Aorta (tissue), 5 donors: ENCODE measurements around the gene NPHP4. TPM values are rescaled to one million over a fixed set of nuclear protein-coding genes. Genes with fewer than 3 reads are reported as not detected.

Experiments used
- ATAC-seq: fragments of 200-7000 bp; cut with Tn5 transposase; one replicate; pipeline ENCODE4 v1.9.1; 2022; ENCODE audit warnings: moderate library complexity; ENCODE audit not compliant: low FRiP score
- DNase-seq, 2 donors: peaks; one replicate each; pipeline ENCODE4 v3.0.0-alpha.2; 2020
- H3K27ac ChIP-seq, 2 donors: one replicate each; pipeline ENCODE4 v1.5.1; 2013; ENCODE audit warnings: low read length in 2 of 2, mild to moderate bottlenecking in 2 of 2, moderate library complexity in 2 of 2, control low read depth in 1 of 2, inconsistent platforms in 1 of 2, low read depth in 1 of 2
- H3K27me3 ChIP-seq, 2 donors: one replicate each; pipeline ENCODE4 v1.6.1; 2013; ENCODE audit warnings: control low read depth in 1 of 2, low read length in 1 of 2, mild to moderate bottlenecking in 1 of 2, moderate library complexity in 1 of 2; ENCODE audit not compliant: insufficient read depth in 2 of 2, control insufficient read depth in 1 of 2
- H3K36me3 ChIP-seq, 2 donors: one replicate each; pipeline ENCODE4 v1.6.1; 2013; ENCODE audit warnings: control low read depth in 1 of 2, low read length in 1 of 2, mild to moderate bottlenecking in 1 of 2; ENCODE audit not compliant: insufficient read depth in 2 of 2, control insufficient read depth in 1 of 2
- H3K4me1 ChIP-seq, 2 donors: one replicate each; pipeline ENCODE4 v1.6.1; 2013; ENCODE audit warnings: low read length in 2 of 2, control low read depth in 1 of 2, mild to moderate bottlenecking in 1 of 2, moderate library complexity in 1 of 2; ENCODE audit not compliant: insufficient read depth in 2 of 2, control insufficient read depth in 1 of 2
- H3K4me3 ChIP-seq, 2 donors: one replicate each; pipeline ENCODE4 v1.5.1; 2013; ENCODE audit warnings: low read length in 2 of 2, control low read depth in 1 of 2, mild to moderate bottlenecking in 1 of 2
- H3K9me3 ChIP-seq: one replicate; pipeline ENCODE4 v1.6.1; 2013; ENCODE audit warnings: mild to moderate bottlenecking, low read length; ENCODE audit not compliant: control insufficient read depth
- WGBS, 2 donors: extraction: QIAGEN DNeasy Blood & Tissue Kit; methylation state at CpG; one replicate each; pipeline ENCODE4 v1.1.7; 2013; 5-methylcytosine and 5-hydroxymethylcytosine counted together
- intact Hi-C, 2 donors: fragments of 100-400 bp; cut with DNase I; formaldehyde crosslinking; loops; one replicate each; pipeline versions ENCODE4 v1.14.2 to v1.15.0; 2022
- polyA plus RNA-seq, 2 donors: library from polyadenylated mRNA; stranded (reverse); fragments of 200-250 nt; gene quantifications; one replicate each; pipeline ENCODE4 v1.2.3, GENCODE V29; 2013
- total RNA-seq, 2 donors: library from RNA; stranded (reverse); fragmentation: NEBNext Ultra II Directional; extraction: Animal tissue kit (Norgen Biotek cat#: 25700); gene quantifications; one replicate each; pipeline ENCODE4 v1.2.1, GENCODE V29; 2021
- donor health status: healthy with polysubstance abuse.
- donor health status: Bipolar disorder and iron deficiency.
- donor health status: DM: no; HTN: no; CAD: no.
- donor health status: DM: no; HTN: no; CAD: no.
- donor health status: DM: yes; HTN: yes; CAD: no.

The NPHP4 gene
- total and polyA plus RNA-seq, 4 donors, result 2.4 to 15.1 (median 6.3) TPM

DNA sequence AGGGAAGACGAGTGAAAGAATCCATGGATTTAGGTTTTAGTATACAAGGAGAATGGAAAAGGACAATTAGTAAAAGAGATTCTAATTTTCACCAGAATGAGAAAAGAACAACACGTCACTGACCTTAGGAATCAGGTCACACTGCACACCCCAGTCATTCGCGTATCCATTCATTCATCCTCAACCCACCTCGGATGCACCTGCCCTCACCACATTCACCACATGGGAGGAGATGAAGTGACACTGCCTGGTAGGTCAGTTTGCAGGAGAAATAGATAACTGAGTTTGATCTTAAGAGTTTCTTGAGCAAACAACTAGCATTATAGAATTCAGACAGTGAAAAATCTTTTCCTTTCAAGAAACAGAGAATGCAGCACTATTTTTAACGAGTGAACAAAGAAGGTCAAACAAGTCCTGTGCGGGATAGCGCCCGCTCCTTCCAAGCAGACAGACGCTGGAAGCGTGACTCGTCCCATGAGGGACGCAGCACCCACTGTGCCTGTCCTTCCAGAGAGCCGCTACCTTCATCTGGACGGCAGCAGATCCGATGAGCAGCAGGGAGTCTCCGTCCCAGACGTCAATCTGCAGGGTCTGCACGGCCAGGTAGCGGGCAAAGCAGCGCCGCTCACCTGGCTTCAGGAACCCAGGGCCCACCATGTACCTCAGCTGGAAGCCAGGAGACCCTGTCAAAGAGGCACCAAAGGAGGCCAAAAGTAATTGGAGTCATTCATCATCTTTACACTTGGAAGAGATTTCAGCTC is 101.7 kb downstream of the NPHP4 start:
- Histone ChIP-seq H3K27me3 (no peaks in the 10 kb centered on the region), H3K4me3 (no peak overlapping the region), H3K27ac (no peak overlapping the region), H3K4me1 (no peaks in the 10 kb centered on the region), H3K36me3 (no peaks in the 10 kb centered on the region), H3K9me3 (no peaks in the 10 kb centered on the region)
- DNase-seq, result no peak
- WGBS, 2 donors, result 92 to 95% methylated on average over 22 of the region's 22 CpGs
- intact Hi-C loops, result no loop called here
- no peak for ATAC-seq

DNA sequence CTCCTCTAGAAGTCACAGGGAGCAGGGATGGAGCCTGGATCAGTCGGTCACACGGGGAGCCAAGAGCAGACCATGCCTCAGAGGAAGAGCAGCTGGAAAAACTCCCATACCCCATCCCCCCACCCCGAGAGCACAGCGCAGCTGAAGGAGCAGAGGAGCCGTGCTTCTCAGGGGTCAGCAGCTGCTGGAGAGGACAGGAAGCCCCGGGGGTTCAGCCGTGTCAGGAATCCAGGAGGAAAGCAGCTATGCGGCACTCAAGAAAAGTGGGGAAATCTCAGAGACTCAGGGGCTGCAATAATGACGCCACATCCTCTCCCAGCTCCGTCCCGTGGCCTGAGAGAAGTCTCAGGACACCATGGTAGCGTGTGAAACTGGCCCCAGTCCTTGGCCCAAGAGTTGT is 102.3 kb downstream of the NPHP4 start:
- no peaks in the 10 kb centered on the region for H3K36me3 ChIP-seq
- no peak overlapping the region for H3K4me3 ChIP-seq
- intact Hi-C loops, result no loop called here
- ATAC-seq (no peak), DNase-seq (no peak)
- no peaks in the 10 kb centered on the region for H3K9me3 ChIP-seq
- no peaks in the 10 kb centered on the region for H3K27me3 ChIP-seq
- H3K27ac ChIP-seq, result no peak overlapping the region
- 84% methylated on average over 12 of the region's 12 CpGs for WGBS, 2 donors
- H3K4me1 ChIP-seq, result no peaks in the 10 kb centered on the region

DNA sequence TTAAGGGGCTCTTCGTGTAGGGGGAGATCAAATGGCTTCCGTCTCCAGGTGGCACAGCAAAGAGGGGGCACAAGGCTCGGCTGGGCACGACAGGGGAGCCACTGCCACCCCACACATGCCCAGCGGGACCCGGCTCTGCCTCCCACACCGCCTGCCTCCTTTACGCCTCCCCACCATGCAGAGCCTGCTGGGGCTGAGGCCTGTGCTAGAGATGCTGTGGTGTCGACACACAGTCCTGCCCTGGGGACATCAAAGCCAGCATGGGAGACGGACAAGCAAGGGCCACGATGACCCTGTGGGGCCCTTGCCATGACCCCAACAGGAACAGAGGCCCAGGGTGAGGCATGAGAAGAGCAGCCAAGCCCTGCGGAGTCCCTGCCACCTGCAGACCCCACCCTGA is 102.8 kb downstream of the NPHP4 start:
- H3K36me3 ChIP-seq, result no peaks in the 10 kb centered on the region
- no peaks in the 10 kb centered on the region for H3K4me1 ChIP-seq
- ATAC-seq (no peak), DNase-seq (no peak)
- no peaks in the 10 kb centered on the region for H3K9me3 ChIP-seq
- H3K27ac ChIP-seq, result no peak overlapping the region
- no peaks in the 10 kb centered on the region for H3K27me3 ChIP-seq
- no peak overlapping the region for H3K4me3 ChIP-seq
- WGBS, 2 donors, result 94 to 95% methylated on average over 12 of the region's 12 CpGs
- intact Hi-C loops, result no loop called here

DNA sequence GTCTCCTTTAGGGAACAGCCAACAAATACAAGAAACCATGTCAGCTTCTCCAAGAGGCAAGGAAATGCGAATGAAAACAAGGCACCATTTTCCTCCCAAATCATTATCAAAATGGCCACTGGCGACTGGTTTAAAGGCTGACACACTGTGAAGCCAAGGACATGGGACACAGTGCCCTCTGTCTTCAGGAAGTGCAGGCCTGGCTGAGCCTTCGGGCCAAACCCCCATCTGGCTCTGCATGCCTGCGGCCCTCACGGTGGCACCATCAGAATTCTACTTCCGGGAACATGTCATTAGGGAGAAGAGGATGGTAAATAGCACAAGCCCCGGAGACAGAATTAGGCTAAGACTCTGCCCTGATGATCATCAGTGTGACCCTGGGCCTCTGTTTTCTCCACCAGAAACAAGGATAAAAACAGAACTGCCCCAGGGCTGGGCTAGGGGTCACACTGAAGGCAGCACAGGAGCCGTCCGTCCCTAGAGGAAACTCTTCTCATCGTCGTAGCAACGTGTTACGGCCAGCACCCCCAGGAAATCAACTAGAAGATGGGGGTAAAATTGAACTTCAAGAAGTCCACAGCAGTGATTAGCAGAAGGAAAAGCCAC is 103.5 kb downstream of the NPHP4 start:
- Histone ChIP-seq H3K9me3 (no peaks in the 10 kb centered on the region), H3K4me1 (no peaks in the 10 kb centered on the region), H3K27me3 (no peaks in the 10 kb centered on the region), H3K4me3 (no peak overlapping the region), H3K36me3 (no peaks in the 10 kb centered on the region), H3K27ac (no peak overlapping the region)
- 87 to 88% methylated on average over 13 of the region's 13 CpGs for WGBS, 2 donors
- intact Hi-C loops, result no loop called here
- ATAC-seq (no peak), DNase-seq (no peak)

DNA sequence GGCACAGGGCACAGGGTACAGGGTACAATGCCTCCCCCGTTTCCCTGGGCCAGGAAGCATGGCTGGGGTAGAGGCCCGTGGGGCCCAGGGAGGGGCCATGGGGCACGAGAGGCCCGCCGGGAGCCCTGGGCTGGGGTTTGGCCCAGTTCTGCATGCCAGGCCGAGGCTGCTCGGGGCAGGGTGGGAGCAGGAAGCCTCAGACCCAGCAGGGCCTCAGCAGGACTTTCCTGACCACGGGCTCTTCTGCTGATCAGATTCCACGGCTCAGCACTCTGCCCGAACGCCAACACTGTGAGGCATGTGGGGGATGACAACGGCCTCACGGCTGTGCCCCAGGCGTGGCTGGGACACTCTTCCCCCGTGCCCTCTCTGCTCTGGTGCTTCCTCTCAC is 104.3 kb downstream of the NPHP4 start:
- WGBS, 2 donors, result 90 to 91% methylated on average over 15 of the region's 15 CpGs
- DNase-seq, result no peak
- Histone ChIP-seq H3K4me3 (no peak overlapping the region), H3K9me3 (no peaks in the 10 kb centered on the region), H3K27ac (no peak overlapping the region), H3K4me1 (no peaks in the 10 kb centered on the region), H3K36me3 (no peaks in the 10 kb centered on the region), H3K27me3 (no peaks in the 10 kb centered on the region)
- ATAC-seq, result no peak
- intact Hi-C loops, result no loop called here

DNA sequence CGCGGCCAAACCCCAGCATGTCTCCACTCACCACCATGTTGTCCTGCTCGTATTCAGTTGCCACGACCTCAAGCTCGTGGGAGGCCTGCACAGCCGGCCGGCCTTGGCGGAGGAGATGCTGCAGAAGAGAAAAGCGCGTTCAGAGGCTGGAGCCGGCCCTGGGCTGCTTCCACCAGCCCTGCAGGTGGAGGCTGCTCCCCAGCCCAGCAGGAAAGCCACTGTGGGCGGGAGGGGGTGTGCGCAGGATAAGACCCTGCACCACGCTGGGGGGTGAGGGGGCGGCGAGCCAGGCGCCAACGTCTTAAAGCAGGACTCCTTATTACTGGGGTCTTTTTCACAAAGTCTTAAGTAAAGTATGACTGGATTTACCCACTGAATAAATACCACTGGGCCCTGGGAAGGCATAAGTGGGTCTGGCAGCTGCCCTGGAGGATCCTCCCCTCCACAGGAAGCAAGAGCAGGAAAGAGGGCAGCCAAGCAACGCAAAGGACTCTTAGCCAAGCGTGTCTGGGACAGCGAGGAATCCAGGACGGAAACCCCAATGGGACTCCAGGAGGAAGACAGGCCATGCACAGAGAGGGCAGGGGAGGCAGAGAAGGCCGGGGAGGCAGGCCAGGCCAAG is 104.8 kb downstream of the NPHP4 start:
- intact Hi-C loops, result no loop called here
- Histone ChIP-seq H3K27me3 (no peaks in the 10 kb centered on the region), H3K4me1 (no peaks in the 10 kb centered on the region), H3K36me3 (no peaks in the 10 kb centered on the region), H3K4me3 (no peak overlapping the region), H3K9me3 (no peaks in the 10 kb centered on the region), H3K27ac (no peak overlapping the region)
- no peak for DNase-seq
- 90 to 91% methylated on average over 23 of the region's 23 CpGs for WGBS, 2 donors
- no peak for ATAC-seq

DNA sequence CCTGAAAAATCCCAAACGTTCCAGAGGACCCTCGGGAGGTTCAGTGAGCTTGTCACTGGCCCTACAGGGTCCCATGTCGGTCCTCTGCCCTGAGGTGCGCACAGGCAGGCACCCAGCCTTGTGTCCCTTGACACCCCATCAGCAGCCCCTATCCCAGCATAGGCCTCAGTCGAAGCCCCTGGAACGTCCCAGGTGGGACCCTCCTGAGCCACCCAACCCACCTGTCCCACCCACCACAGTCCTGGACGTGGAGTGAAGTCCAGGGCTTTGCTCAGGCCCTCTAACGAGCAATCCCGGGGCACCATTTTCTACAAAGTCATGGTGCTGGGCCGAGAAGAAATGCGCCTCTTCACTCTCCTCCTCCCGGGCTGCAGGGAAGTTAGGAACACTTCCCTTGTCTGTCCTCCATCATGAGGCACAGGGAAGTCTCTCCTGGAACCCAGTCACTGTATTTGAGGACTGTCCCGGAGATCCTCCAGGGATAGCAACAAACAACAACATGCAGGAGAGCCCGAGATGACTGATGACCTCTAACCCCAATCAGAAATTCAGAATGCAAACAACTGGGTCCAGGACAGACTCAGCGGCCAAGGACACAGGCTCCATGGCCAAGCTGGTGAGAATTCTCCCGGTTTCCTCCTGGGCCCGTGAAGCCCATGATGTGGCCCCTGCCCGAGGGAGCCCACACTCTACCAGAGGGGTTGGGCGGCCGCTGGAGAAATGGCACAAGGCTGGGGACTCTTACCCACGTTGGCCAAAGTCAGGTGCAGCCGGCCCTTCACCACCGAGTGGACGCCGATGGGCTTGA is 105.5 kb downstream of the NPHP4 start:
- H3K27me3 ChIP-seq, result no peaks in the 10 kb centered on the region
- no peaks in the 10 kb centered on the region for H3K36me3 ChIP-seq

DNA sequence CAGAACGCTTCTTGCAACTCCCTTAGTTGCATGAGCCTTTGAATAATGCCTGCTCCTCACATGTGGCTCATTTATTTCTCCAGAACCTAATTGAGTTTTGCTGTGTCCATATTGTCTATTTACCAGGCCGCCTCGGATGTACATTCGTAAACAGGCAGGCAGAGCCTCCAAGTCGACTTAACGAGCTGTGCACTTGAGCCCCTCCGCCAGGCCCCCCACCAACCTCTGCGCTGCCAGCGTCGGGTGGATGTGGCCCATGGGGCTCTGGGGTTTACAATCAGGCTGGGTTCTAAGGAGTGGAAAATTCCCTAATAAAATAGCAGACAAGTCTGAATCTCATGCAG is 106.1 kb downstream of the NPHP4 start:
- WGBS, 2 donors, result 94 to 96% methylated on average over 10 of the region's 10 CpGs
- Histone ChIP-seq H3K27ac (no peak overlapping the region), H3K27me3 (no peaks in the 10 kb centered on the region), H3K4me1 (no peaks in the 10 kb centered on the region), H3K4me3 (no peak overlapping the region), H3K9me3 (no peaks in the 10 kb centered on the region), H3K36me3 (no peaks in the 10 kb centered on the region)
- intact Hi-C loops, result no loop called here
- ATAC-seq (no peak), DNase-seq (no peak)

More for the DNA sequence above, 105.5 kb downstream of the NPHP4 start:
- Histone ChIP-seq H3K9me3 (no peaks in the 10 kb centered on the region), H3K4me1 (no peaks in the 10 kb centered on the region), H3K4me3 (no peak overlapping the region), H3K27ac (no peak overlapping the region)
- 92 to 94% methylated on average over 25 of the region's 25 CpGs for WGBS, 2 donors
- intact Hi-C loops, result no loop called here
- DNase-seq, result no peak
- ATAC-seq, result no peak
